IPS-20b (cell line): Measurements from ENCODE around the gene XCL2.
"Not testable (repeated sequence)": the region's sequence is repeated elsewhere in the genome, so short reads cannot be mapped to it uniquely, and the experiment has no call there.

Experiments used
- H3K27ac ChIP-seq: one replicate; pipeline ENCODE4 v1.5.1; 2013; ENCODE audit warnings: low read length
- H3K27me3 ChIP-seq: 2 replicates; pipeline ENCODE4 v1.6.1; 2013; ENCODE audit warnings: mild to moderate bottlenecking, low read length, inconsistent platforms; ENCODE audit not compliant: insufficient read depth
- H3K36me3 ChIP-seq: 2 replicates; pipeline ENCODE4 v1.6.1; 2013; ENCODE audit warnings: low read depth, mild to moderate bottlenecking, inconsistent platforms, low read length, moderate library complexity; ENCODE audit not compliant: insufficient read depth
- H3K4me1 ChIP-seq: 2 replicates; pipeline ENCODE4 v1.6.1; 2013; ENCODE audit warnings: mild to moderate bottlenecking, control low read depth, inconsistent platforms, low read length, moderate library complexity; ENCODE audit not compliant: insufficient read depth
- H3K4me3 ChIP-seq: 2 replicates; pipeline ENCODE4 v1.5.1; 2013; ENCODE audit warnings: mild to moderate bottlenecking, low read length, inconsistent platforms
- H3K9ac ChIP-seq: 2 replicates; pipeline ENCODE4 v1.6.1; 2013; ENCODE audit warnings: low read depth, mild to moderate bottlenecking, inconsistent platforms, low read length, moderate library complexity
- H3K9me3 ChIP-seq: 2 replicates; pipeline ENCODE4 v1.6.1; 2013; ENCODE audit warnings: mild to moderate bottlenecking, low read depth, low read length, inconsistent platforms; ENCODE audit not compliant: insufficient read depth

Gene XCL2

GRCh38 chr1:168578531-168579185, 34.9 kb upstream of the XCL2 start:
- H3K27ac ChIP-seq, H3K9ac ChIP-seq, H3K36me3 ChIP-seq, H3K9me3 ChIP-seq, H3K27me3 ChIP-seq, H3K4me1 ChIP-seq, H3K4me3 ChIP-seq: not testable (repeated sequence)

DNA sequence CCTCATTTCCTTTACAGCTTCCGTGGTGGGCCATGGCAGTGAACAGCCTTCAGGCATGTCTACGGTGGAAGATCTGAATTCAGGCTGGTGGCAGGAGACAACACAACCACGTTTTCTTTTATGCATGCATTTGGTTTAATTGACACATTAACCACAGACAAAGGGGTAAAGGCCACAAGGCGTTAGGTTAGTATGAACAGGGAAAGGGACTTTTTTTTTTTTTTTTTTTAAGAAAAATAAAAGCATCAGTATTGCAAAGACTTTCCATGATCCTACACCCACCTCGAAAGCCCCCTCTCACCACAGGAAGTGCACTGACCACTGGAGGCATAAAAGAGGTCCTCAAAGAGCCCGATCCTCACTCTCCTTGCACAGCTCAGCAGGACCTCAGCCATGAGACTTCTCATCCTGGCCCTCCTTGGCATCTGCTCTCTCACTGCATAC, 32.5 kb upstream of the XCL2 start, which contains the start of gene XCL1:
Gene XCL1, plus strand, starts transcription at position 361 of the 444 bp plus-strand sequence. Its CDS starts 33 bp downstream, at position 394.
- not testable (repeated sequence) for H3K4me1 ChIP-seq, H3K27ac ChIP-seq, H3K9ac ChIP-seq, H3K27me3 ChIP-seq, H3K36me3 ChIP-seq, H3K4me3 ChIP-seq, H3K9me3 ChIP-seq

- not testable (repeated sequence) for H3K9me3 ChIP-seq, H3K27ac ChIP-seq, H3K9ac ChIP-seq, H3K27me3 ChIP-seq, H3K4me3 ChIP-seq, H3K36me3 ChIP-seq
- H3K4me1 ChIP-seq: peaks cover 11% of the 10 kb centered on the region; the same call in 1 of the 2 replicates
Observed at GRCh38 chr1:168574234-168574633, 30.4 kb upstream of the XCL2 start.

DNA sequence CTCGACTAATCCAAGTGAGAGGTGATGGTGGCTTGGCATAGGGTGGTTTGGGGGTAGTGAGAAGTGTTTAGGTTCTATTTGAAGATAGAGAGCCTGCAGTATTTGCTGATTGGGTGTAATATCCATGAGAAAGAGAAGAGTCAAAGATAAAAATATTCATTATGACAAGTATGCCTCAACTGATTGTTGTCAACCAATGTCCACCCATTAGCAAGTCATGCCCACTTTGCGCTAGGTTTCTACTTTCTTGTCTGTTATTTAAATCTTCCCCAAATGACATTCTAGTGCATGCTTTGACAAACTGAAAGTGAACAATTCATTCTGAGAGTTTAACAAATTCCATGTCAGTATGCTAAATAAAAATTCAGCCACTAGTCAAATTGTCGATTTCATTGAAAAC, 28.8 kb upstream of the XCL2 start:
- no peak overlapping the region for H3K4me3 ChIP-seq
- no peaks in the 10 kb centered on the region for H3K9me3 ChIP-seq
- H3K27me3 ChIP-seq: no peaks in the 10 kb centered on the region
- no peak overlapping the region for H3K27ac ChIP-seq
- H3K36me3 ChIP-seq: no peaks in the 10 kb centered on the region
- H3K9ac ChIP-seq: no peak overlapping the region
- H3K4me1 ChIP-seq: peaks cover 11% of the 10 kb centered on the region; the same call in 1 of the 2 replicates

DNA sequence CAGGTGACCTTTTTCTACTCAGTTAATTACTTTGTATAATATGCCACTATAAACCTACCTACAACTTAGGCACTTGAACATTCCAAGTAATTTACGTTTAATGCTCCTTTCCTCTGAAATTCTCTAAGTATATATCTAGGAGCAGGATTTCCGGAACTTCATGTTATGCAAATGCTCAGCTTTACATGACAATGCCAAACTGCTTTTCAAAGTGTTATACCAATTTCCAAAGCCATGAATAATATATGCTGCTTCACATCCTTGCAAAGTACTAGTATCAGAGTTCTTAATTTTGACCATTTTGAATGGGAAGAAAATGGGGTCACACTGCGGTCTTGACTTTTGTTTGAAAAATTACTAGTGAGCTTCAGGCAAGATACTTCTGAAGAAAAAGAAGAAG, 26.9 kb upstream of the XCL2 start:
- H3K4me3 ChIP-seq: no peak overlapping the region
- no peaks in the 10 kb centered on the region for H3K27me3 ChIP-seq
- H3K27ac ChIP-seq: no peak overlapping the region
- no peak overlapping the region for H3K9ac ChIP-seq
- H3K9me3 ChIP-seq: no peaks in the 10 kb centered on the region
- H3K4me1 ChIP-seq: peaks cover 11% of the 10 kb centered on the region; the same call in 1 of the 2 replicates
- H3K36me3 ChIP-seq: no peaks in the 10 kb centered on the region

- Histone ChIP-seq H3K4me1 (peaks cover 11% of the 10 kb centered on the region; the same call in 1 of the 2 replicates), H3K9me3 (no peaks in the 10 kb centered on the region), H3K9ac (no peak overlapping the region), H3K27me3 (no peaks in the 10 kb centered on the region), H3K4me3 (no peak overlapping the region), H3K36me3 (no peaks in the 10 kb centered on the region), H3K27ac (no peak overlapping the region)
Observed at GRCh38 chr1:168568346-168568745, 24.5 kb upstream of the XCL2 start.

DNA sequence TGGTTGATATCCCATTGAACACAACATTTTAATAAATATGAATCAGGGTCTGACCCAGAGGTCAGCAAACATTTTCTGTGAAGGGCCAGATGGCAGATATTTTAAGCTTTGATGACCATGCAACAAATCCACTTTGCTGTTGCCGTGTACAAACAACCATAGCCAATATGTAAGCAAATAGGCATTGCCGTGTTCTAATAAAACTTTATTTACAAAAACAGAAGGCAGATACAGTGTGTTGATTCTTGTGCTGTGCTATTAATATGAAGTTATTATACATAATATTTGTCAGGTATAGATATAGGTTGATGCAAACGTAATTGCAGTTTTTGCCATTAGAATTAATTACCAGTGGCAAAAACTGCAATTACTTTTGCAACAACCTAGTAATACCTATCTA, 23.8 kb upstream of the XCL2 start:
- Histone ChIP-seq H3K9me3 (no peaks in the 10 kb centered on the region), H3K27me3 (no peaks in the 10 kb centered on the region), H3K9ac (no peak overlapping the region), H3K27ac (no peak overlapping the region), H3K4me1 (peaks cover 11% of the 10 kb centered on the region; the same call in 1 of the 2 replicates), H3K36me3 (no peaks in the 10 kb centered on the region), H3K4me3 (no peak overlapping the region)

- Histone ChIP-seq H3K4me1 (peaks cover 11% of the 10 kb centered on the region; the same call in 1 of the 2 replicates), H3K27ac (no peak overlapping the region), H3K36me3 (no peaks in the 10 kb centered on the region), H3K9me3 (no peaks in the 10 kb centered on the region), H3K9ac (no peak overlapping the region), H3K27me3 (no peaks in the 10 kb centered on the region), H3K4me3 (no peak overlapping the region)
Observed at GRCh38 chr1:168567007-168567406, 23.2 kb upstream of the XCL2 start.

DNA sequence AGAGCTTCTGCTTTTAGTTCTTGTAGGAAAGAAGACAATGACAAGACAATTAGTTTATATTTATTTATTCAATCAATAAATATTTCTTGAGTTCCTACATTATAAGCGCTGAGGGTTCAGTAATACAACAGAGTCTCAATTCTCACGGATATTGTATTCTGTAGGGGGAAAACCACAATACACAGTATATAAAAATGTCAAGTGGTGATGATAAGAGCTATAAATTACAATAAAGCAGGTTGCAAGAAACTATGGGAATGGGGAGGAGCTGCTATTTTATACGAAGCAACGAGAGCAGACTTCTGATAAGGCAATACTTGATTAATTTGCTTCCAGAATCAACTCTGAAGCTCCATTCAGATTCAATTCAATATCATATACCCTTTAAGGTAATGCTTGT, 22.0 kb upstream of the XCL2 start:
- Histone ChIP-seq H3K27ac (no peak overlapping the region), H3K4me1 (peaks cover 8% of the 10 kb centered on the region; the same call in 1 of the 2 replicates), H3K4me3 (no peak overlapping the region), H3K27me3 (no peaks in the 10 kb centered on the region), H3K9me3 (no peaks in the 10 kb centered on the region), H3K36me3 (no peaks in the 10 kb centered on the region), H3K9ac (no peak overlapping the region)

- Histone ChIP-seq H3K9ac (no peak overlapping the region), H3K9me3 (no peaks in the 10 kb centered on the region), H3K36me3 (no peaks in the 10 kb centered on the region), H3K4me1 (no peaks in the 10 kb centered on the region), H3K27ac (no peak overlapping the region), H3K27me3 (no peaks in the 10 kb centered on the region), H3K4me3 (no peak overlapping the region)
Observed at GRCh38 chr1:168561989-168562388, 18.2 kb upstream of the XCL2 start.

DNA sequence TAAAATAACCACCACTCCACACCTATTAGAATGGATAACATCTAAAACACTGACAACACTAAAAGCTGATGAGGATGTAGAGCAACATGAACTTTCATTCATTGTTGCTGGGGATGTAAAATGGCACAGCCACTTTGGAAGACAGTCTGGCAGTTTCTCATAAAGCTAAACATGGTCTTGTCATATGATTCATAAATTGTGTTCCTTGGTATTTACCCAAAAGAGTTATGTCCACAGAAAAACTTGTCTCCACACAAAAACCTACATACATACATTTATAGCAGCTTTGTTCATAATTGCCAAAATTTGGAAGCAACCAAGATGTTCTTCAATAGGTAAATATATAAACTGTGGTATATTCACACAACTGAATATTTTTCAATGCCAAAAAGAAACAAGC, 16.6 kb upstream of the XCL2 start:
- Histone ChIP-seq H3K9me3 (no peaks in the 10 kb centered on the region), H3K9ac (no peak overlapping the region), H3K36me3 (no peaks in the 10 kb centered on the region)

DNA sequence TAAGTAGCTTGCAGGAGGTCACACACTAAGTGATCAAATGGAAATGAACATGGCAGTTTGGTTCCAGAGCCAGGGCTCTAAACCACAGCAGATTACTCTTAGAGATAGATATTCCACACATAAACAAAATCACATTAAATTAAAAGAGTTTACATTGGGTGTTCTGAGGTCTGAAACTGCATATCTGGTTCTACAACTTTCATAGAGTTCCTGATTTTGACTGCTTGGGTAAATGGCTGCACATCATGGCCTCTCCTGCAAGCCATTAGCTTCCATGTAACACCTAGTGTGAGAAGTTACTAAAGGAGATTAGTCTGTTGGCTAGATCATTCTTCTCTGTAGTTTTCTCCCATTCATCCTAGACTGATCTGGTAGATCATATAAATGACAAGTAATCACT, 12.8 kb upstream of the XCL2 start:
- no peaks in the 10 kb centered on the region for H3K4me1 ChIP-seq
- H3K9me3 ChIP-seq: no peaks in the 10 kb centered on the region
- H3K27me3 ChIP-seq: no peaks in the 10 kb centered on the region
- H3K9ac ChIP-seq: no peak overlapping the region
- H3K4me3 ChIP-seq: no peak overlapping the region
- H3K36me3 ChIP-seq: no peaks in the 10 kb centered on the region
- no peak overlapping the region for H3K27ac ChIP-seq

More for the DNA sequence above, 16.6 kb upstream of the XCL2 start:
- no peak overlapping the region for H3K4me3 ChIP-seq
- no peaks in the 10 kb centered on the region for H3K4me1 ChIP-seq
- H3K27ac ChIP-seq: no peak overlapping the region
- H3K27me3 ChIP-seq: no peaks in the 10 kb centered on the region
